ENCODE measurements around the gene RABL3. TPM values are rescaled to one million over a fixed set of nuclear protein-coding genes. Genes with fewer than 3 reads are reported as not detected.
A peak's percentile ranks its signal among the peaks of the same experiment; 100 is the strongest.
"Not testable (repeated sequence)": the region's sequence is repeated elsewhere in the genome, so short reads cannot be mapped to it uniquely, and the experiment has no call there.

Gene RABL3
- total RNA-seq, 6 donors from 2014 or later, result 4.9 to 20.1 (median 14.2) TPM

DNA sequence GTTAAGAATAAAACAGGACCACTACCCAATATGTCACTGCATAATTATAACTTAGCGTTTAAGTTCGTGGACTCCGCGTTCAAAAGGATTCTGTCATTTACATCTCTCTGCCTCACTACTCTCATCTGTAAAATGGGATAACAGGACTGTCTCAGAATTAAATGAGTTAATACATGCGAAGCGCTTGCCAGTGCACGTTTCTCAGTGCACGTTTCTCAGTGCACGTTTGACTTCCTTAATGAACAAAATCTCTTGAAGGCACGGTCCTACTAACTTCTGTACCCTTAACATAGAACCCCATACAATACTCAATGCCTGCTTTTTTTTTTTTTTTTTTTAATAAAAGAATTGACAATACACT is 499 bp downstream of the RABL3 start:
- ATAC-seq (ENCODE audit: low FRiP score in 2 of 2) (peak; percentile 4 to 29), DNase-seq (no peak)

DNA sequence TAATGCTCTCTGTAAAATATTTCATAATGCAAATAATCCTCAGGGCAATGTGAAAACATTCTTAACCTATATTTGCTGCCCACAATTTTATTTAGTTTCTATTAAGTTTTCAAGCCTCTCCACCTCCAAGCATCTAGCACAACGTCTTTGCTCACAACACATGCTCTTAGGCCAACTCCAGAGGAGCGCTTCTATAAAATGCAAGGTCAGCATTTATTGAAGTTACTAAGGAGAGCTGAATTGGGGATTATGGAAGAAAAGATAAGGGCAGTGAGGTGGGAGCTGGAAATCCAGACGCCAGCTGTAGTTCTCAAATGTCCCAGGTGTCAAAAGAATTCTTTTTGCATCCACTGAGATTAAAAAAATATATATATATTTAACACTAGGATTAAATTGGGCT is 996 bp downstream of the RABL3 start:
- H3K27me3 ChIP-seq, result no peaks in the 10 kb centered on the region
- ATAC-seq (ENCODE audit: low FRiP score in 2 of 2), result no peak
- peaks cover 14 to 23% (median 17%) of the 10 kb centered on the region in 4 donors for H3K4me1 ChIP-seq
- TF ChIP-seq, protein P1, sequence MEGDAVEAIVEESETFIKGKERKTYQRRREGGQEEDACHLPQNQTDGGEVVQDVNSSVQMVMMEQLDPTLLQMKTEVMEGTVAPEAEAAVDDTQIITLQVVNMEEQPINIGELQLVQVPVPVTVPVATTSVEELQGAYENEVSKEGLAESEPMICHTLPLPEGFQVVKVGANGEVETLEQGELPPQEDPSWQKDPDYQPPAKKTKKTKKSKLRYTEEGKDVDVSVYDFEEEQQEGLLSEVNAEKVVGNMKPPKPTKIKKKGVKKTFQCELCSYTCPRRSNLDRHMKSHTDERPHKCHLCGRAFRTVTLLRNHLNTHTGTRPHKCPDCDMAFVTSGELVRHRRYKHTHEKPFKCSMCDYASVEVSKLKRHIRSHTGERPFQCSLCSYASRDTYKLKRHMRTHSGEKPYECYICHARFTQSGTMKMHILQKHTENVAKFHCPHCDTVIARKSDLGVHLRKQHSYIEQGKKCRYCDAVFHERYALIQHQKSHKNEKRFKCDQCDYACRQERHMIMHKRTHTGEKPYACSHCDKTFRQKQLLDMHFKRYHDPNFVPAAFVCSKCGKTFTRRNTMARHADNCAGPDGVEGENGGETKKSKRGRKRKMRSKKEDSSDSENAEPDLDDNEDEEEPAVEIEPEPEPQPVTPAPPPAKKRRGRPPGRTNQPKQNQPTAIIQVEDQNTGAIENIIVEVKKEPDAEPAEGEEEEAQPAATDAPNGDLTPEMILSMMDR (IDR thresholded peaks at IDR 0.05), result no peak
- TF ChIP-seq POLR2A (IDR thresholded peaks at IDR 0.05) (no peak), EP300 (IDR thresholded peaks at IDR 0.05) (no peak), POLR2AphosphoS5 (IDR thresholded peaks at IDR 0.05) (no peak)
- 60 to 77% methylated on average over 3 of the region's 3 CpGs for whole genome bisulfite sequencing, 2 donors
- DNase-seq, result no peak
- H3K36me3 ChIP-seq, result peaks cover 0 to 9% (median 4%) of the 10 kb centered on the region in 4 donors
- peak overlapping the region in 3 of 4 donors; percentile 78 to 94 (median 87) for H3K4me3 ChIP-seq
- no peaks in the 10 kb centered on the region for H3K9me3 ChIP-seq
- H3K27ac ChIP-seq, result no peak overlapping the region

More for the DNA sequence above, 499 bp downstream of the RABL3 start:
- Histone ChIP-seq H3K4me1 (peaks cover 14 to 23% (median 17%) of the 10 kb centered on the region in 4 donors), H3K27ac (peak overlapping the region; percentile 95 to 98 (median 96)), H3K9me3 (no peaks in the 10 kb centered on the region), H3K27me3 (no peaks in the 10 kb centered on the region), H3K36me3 (peaks cover 0 to 9% (median 4%) of the 10 kb centered on the region in 4 donors), H3K4me3 (peak overlapping the region; percentile 55 to 94 (median 82))
- 3 to 10% methylated on average over 10 of the region's 10 CpGs for WGBS, 2 donors
- TF ChIP-seq, protein P1 (IDR thresholded peaks at IDR 0.05), result no peak
- no peak for TF ChIP-seq EP300 (IDR thresholded peaks at IDR 0.05)
- TF ChIP-seq POLR2AphosphoS5 (IDR thresholded peaks at IDR 0.05), result no peak
- TF ChIP-seq POLR2A (IDR thresholded peaks at IDR 0.05), result no peak

DNA sequence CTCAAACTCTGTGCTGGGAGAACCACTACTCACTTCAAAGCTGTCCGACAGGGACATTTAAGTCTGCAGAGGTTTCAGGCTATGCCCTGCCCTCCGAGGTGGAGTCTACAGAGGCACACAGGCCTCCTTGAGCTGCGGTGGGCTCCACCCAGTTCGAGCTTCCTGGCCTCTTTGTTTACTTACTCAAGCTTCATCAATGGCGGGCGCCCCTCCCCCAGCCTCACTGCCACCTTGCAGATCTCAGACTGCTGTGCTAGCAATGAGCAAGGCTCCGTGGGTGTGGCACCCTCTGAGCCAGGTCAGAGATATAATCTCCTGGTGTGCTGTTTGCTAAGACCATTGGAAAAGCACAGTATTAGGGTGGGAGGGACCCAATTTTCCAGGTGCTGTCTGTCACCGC is 4.3 kb downstream of the RABL3 start:
- not testable (repeated sequence) for H3K4me1 ChIP-seq; H3K4me3 ChIP-seq; H3K27ac ChIP-seq; H3K9me3 ChIP-seq; H3K27me3 ChIP-seq; H3K36me3 ChIP-seq; ATAC-seq (ENCODE audit: low FRiP score in 2 of 2)
- 91 to 96% methylated on average over 8 of the region's 8 CpGs for WGBS, 2 donors
- peak in 1 of 2 donors; percentile 41 for DNase-seq

DNA sequence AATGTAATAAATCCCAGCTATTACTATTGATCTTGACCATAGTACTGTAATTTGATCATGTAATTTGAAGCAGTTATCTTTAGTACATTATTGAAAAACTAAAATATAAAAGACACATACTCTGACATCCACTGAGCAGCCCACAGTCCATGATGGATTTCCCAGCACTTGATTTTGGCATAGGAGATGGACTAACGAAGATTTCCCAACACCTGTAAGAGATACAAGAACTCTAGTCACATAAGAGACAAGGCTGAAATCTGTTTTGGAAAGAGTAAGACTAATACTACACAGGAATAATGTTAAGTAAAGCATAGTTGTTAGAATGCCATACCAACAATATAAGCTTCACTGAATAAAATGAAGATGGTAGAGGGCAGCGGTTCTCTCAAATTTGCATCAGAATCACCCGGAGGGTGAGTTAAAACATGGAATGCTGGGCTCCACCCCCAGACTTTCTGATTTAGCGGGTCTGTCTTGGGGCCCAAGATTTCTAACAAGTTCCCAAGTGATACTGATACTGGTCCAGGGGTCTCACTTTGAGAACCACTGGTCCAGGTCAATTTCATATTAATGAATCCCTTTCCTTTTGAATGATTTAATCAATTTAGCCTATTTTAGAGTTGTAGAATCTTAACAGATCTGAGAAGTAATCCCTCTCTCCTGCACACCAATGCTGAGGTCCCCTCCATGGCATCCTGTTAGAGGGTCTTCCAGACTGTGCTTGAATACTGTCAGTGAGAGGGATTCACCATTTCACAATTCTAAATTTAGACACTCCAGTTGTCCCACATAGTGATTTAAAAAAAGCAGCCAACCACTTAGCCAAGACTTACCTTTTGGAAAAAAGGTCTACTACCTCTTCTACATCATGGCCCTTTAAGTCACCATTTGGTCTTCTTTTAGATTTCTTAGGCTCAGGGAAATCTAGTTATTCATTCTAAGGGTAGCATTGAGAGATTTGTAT is 11.5 kb downstream of the RABL3 start:
- no peak for TF ChIP-seq POLR2AphosphoS5 (IDR thresholded peaks at IDR 0.05)
- TF ChIP-seq, protein P1 (IDR thresholded peaks at IDR 0.05), result no peak
- no peak for TF ChIP-seq POLR2A (IDR thresholded peaks at IDR 0.05)
- no peak for TF ChIP-seq EP300 (IDR thresholded peaks at IDR 0.05)
- Histone ChIP-seq H3K4me1 (no peaks in the 10 kb centered on the region), H3K36me3 (peaks cover 0 to 4% (median 0%) of the 10 kb centered on the region in 4 donors), H3K4me3 (no peak overlapping the region), H3K9me3 (no peaks in the 10 kb centered on the region), H3K27me3 (no peaks in the 10 kb centered on the region), H3K27ac (no peak overlapping the region)
- no peak for DNase-seq
- WGBS, 2 donors, result 93 to 97% methylated on average over 4 of the region's 4 CpGs
- ATAC-seq (ENCODE audit: low FRiP score in 2 of 2), result no peak

DNA sequence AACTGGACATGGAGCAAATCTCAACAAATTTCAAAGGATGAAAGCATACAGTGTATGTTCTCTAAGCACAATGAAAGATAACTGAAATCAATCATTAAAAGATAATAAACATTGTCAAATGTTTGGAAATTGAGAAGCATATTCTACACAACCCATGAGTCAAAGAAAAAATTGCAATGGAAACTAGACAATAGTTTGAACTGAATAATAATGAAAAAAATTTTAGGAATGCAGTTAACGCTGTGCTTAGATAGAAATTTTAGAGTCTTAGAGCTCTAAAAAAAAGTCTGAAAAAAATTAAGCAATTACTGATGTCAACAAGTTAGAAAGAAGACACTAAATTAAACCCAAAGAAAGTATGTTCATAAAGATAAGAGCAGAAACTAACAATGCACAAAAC is 15.5 kb downstream of the RABL3 start:
- TF ChIP-seq POLR2A (IDR thresholded peaks at IDR 0.05) (no peak), POLR2AphosphoS5 (IDR thresholded peaks at IDR 0.05) (no peak), EP300 (IDR thresholded peaks at IDR 0.05) (no peak)

More for the DNA sequence above, 15.5 kb downstream of the RABL3 start:
- Histone ChIP-seq H3K36me3 (peaks cover 0 to 4% (median 0%) of the 10 kb centered on the region in 4 donors), H3K27ac (no peak overlapping the region), H3K27me3 (no peaks in the 10 kb centered on the region), H3K9me3 (no peaks in the 10 kb centered on the region), H3K4me1 (no peaks in the 10 kb centered on the region), H3K4me3 (no peak overlapping the region)
- WGBS, 2 donors, result 74 to 78% methylated on average over 1 of the region's 1 CpG
- ATAC-seq (ENCODE audit: low FRiP score in 2 of 2) (no peak), DNase-seq (no peak)

Data from upper lobe of left lung (tissue), 6 donors.